Liver (tissue), 9 donors: ENCODE data around the gene TMPRSS11A. TPM values are rescaled to one million over a fixed set of nuclear protein-coding genes. Genes with fewer than 3 reads are reported as not detected.

Experiments used
- DNase-seq: peaks from one replicate; pipeline ENCODE4 v3.0.0-alpha.2; 2017; ENCODE audit warnings: low spot score
- H3K27ac ChIP-seq, 2 donors: one replicate each; pipeline ENCODE4 v1.7.0; 2013; ENCODE audit warnings: inconsistent platforms in 2 of 2, low read length in 2 of 2, control low read depth in 1 of 2, low read depth in 1 of 2, mild to moderate bottlenecking in 1 of 2
- H3K27me3 ChIP-seq, 4 donors: one replicate each; pipeline versions ENCODE4 v1.6.1 to v1.7.0; 2013; ENCODE audit warnings: low read length in 3 of 4, inconsistent platforms in 1 of 4, mild to moderate bottlenecking in 1 of 4, moderate library complexity in 1 of 4; ENCODE audit not compliant: control insufficient read depth in 4 of 4, insufficient read depth in 4 of 4
- H3K36me3 ChIP-seq, 4 donors: one replicate each; pipeline versions ENCODE4 v1.6.1 to v1.7.0; 2013; ENCODE audit warnings: low read length in 3 of 4, mild to moderate bottlenecking in 3 of 4, low read depth in 1 of 4, moderate library complexity in 1 of 4; ENCODE audit not compliant: control insufficient read depth in 4 of 4, insufficient read depth in 3 of 4
- H3K4me1 ChIP-seq, 4 donors: one replicate each; pipeline versions ENCODE4 v1.6.1 to v1.7.0; 2013; ENCODE audit warnings: low read length in 3 of 4, mild to moderate bottlenecking in 3 of 4, moderate library complexity in 1 of 4; ENCODE audit not compliant: control insufficient read depth in 4 of 4, insufficient read depth in 4 of 4
- H3K4me3 ChIP-seq, 3 donors: one replicate each; pipeline versions ENCODE4 v1.6.1 to v1.7.0; 2013; ENCODE audit warnings: low read length in 3 of 3, control low read depth in 1 of 3, low read depth in 1 of 3, mild to moderate bottlenecking in 1 of 3
- H3K9ac ChIP-seq, 2 donors: one replicate each; pipeline ENCODE4 v1.7.0; 2013; ENCODE audit warnings: low read length in 2 of 2, mild to moderate bottlenecking in 2 of 2, moderate library complexity in 2 of 2, control low read depth in 1 of 2, low read depth in 1 of 2
- H3K9me3 ChIP-seq, 4 donors: one replicate each; pipeline versions ENCODE4 v1.6.1 to v1.7.0; 2013; ENCODE audit warnings: low read length in 3 of 4; ENCODE audit not compliant: control insufficient read depth in 4 of 4
- EGR1 ChIP-seq, 2 donors: IDR thresholded peaks; 2 replicates each; pipeline ENCODE4 v1.6.1; 2016 to 2018; ENCODE audit warnings: antibody characterized with exemption in 2 of 2, low read depth in 2 of 2
- FOXA1 ChIP-seq: IDR thresholded peaks from 2 replicates; pipeline ENCODE4 v1.6.1; 2016; ENCODE audit warnings: antibody characterized with exemption
- FOXA2 ChIP-seq: IDR thresholded peaks from 2 replicates; pipeline ENCODE4 v1.6.1; 2016; ENCODE audit warnings: antibody characterized with exemption
- GABPA ChIP-seq, 2 donors: IDR thresholded peaks in 1 of 2; conservative IDR thresholded peaks in 1 of 2; 2 replicates each; pipeline ENCODE4 v1.6.1; 2016; ENCODE audit warnings: antibody characterized with exemption in 2 of 2, mild to moderate bottlenecking in 1 of 2, moderate library complexity in 1 of 2
- HNF4A ChIP-seq, 2 donors: conservative IDR thresholded peaks; 2 replicates each; pipeline ENCODE4 v1.6.1; 2016; ENCODE audit warnings: antibody characterized with exemption in 2 of 2, mild to moderate bottlenecking in 2 of 2
- NR2F2 ChIP-seq: IDR thresholded peaks from 2 replicates; pipeline ENCODE4 v1.6.1; 2016; ENCODE audit warnings: antibody characterized with exemption
- RXRA ChIP-seq, 2 donors: IDR thresholded peaks; 2 replicates each; pipeline ENCODE4 v1.6.1; 2017 to 2018; ENCODE audit warnings: antibody characterized with exemption in 2 of 2, mild to moderate bottlenecking in 1 of 2
- SP1 ChIP-seq: IDR thresholded peaks from 2 replicates; pipeline ENCODE4 v1.6.1; 2018; ENCODE audit warnings: antibody characterized with exemption, mild to moderate bottlenecking
- YY1 ChIP-seq: IDR thresholded peaks from 2 replicates; pipeline ENCODE4 v1.6.1; 2016; ENCODE audit warnings: antibody characterized with exemption, mild to moderate bottlenecking
- WGBS: extraction: QIAGEN DNeasy Blood & Tissue Kit; methylation state at CpG from one replicate; pipeline ENCODE4 v1.1.7; 2013; 5-methylcytosine and 5-hydroxymethylcytosine counted together
- polyA plus RNA-seq, 2 donors: library from polyadenylated mRNA; stranded (reverse) in 1 of 2; unstranded in 1 of 2; fragments of 200-250 nt in 1 of 2; fragments of >200 nt in 1 of 2; fragmentation: Nextera tagmentation in 1 of 2; extraction: Ambion mirVana in 1 of 2; gene quantifications; one replicate each; pipeline versions ENCODE4 v1.2.1 to v1.2.3, GENCODE V29; 2013 to 2015
- total RNA-seq, 2 donors: library from RNA; depleted of rRNA; stranded (reverse); fragments of >200 nt; gene quantifications; one replicate each; pipeline ENCODE4 v1.2.3, GENCODE V29; 2014
- TF ChIP-seq, protein P1 (sequence below): IDR thresholded peaks from 2 replicates; pipeline ENCODE4 v1.6.1; 2016; ENCODE audit warnings: antibody characterized with exemption, mild to moderate bottlenecking
- TF ChIP-seq, protein P2 (sequence below): IDR thresholded peaks from 2 replicates; pipeline ENCODE4 v1.6.1; 2016; ENCODE audit warnings: antibody characterized with exemption
- donor health status: healthy.
- donor health status: healthy.
- donor health status: healthy.
- donor health status: healthy.
- donor health status: healthy.

TMPRSS11A gene
- total and polyA plus RNA-seq, 4 donors, result 0.01 TPM; not detected in 3

DNA sequence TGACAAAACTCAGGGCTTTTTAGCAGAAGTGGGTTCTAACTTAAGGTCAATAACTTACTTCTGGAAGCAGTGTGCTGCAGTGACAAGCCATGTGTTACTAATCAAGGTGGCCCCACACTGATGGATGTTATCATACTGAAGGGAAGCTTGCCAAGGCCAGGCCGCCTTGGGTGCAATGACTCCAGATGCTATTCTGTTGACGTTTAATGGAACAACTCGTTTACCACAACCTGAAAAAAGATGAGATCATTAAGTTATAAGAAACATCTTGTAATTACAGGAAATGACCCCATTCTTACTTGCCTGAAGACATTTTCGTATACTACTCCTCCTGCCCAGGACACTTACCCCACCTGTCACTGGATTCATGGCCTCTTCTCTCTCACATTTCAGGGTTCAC, 40.6 kb downstream of the TMPRSS11A start:
- Histone ChIP-seq H3K9me3 (peaks cover 0 to 2% (median 1%) of the 10 kb centered on the region in 4 donors), H3K9ac (no peak overlapping the region), H3K27me3 (no peaks in the 10 kb centered on the region)

DNA sequence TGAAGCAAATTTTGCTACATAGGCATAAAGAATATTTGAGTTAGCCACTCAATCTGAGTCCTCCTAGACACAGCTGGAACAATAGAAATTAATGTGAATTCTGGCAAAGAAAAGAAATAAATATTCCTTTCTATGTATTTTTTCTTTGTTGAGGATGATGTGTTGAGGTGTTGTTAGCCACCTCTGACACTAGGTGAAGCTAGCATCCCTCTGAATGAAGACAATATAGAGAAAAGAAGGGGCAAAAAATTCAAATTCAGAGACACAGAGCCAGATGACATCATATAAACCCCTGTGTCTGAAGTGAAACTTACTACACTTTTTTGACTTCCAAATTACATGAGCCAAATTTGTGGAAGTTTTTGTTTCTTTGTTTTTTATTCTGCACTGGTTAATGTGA, 44.9 kb downstream of the TMPRSS11A start:
- no peak overlapping the region for H3K4me3 ChIP-seq
- H3K9ac ChIP-seq, result no peak overlapping the region
- no peak for DNase-seq
- no peaks in the 10 kb centered on the region for H3K4me1 ChIP-seq
- no peaks in the 10 kb centered on the region for H3K9me3 ChIP-seq
- TF ChIP-seq GABPA (IDR thresholded peaks at IDR 0.05 in 1 of 2, conservative IDR thresholded peaks at IDR 0.05 in 1 of 2) (no peak), NR2F2 (no peak), SP1 (no peak), FOXA1 (no peak), YY1 (no peak), RXRA (IDR thresholded peaks at IDR 0.05) (no peak)
- TF ChIP-seq, protein P1, sequence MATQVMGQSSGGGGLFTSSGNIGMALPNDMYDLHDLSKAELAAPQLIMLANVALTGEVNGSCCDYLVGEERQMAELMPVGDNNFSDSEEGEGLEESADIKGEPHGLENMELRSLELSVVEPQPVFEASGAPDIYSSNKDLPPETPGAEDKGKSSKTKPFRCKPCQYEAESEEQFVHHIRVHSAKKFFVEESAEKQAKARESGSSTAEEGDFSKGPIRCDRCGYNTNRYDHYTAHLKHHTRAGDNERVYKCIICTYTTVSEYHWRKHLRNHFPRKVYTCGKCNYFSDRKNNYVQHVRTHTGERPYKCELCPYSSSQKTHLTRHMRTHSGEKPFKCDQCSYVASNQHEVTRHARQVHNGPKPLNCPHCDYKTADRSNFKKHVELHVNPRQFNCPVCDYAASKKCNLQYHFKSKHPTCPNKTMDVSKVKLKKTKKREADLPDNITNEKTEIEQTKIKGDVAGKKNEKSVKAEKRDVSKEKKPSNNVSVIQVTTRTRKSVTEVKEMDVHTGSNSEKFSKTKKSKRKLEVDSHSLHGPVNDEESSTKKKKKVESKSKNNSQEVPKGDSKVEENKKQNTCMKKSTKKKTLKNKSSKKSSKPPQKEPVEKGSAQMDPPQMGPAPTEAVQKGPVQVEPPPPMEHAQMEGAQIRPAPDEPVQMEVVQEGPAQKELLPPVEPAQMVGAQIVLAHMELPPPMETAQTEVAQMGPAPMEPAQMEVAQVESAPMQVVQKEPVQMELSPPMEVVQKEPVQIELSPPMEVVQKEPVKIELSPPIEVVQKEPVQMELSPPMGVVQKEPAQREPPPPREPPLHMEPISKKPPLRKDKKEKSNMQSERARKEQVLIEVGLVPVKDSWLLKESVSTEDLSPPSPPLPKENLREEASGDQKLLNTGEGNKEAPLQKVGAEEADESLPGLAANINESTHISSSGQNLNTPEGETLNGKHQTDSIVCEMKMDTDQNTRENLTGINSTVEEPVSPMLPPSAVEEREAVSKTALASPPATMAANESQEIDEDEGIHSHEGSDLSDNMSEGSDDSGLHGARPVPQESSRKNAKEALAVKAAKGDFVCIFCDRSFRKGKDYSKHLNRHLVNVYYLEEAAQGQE, result no peak
- no peaks in the 10 kb centered on the region for H3K27me3 ChIP-seq
- no peaks in the 10 kb centered on the region for H3K36me3 ChIP-seq
- no peak overlapping the region for H3K27ac ChIP-seq

More for the DNA sequence above, 40.6 kb downstream of the TMPRSS11A start:
- no peak for DNase-seq
- 76% methylated on average over 4 of the region's 4 CpGs for WGBS
- Histone ChIP-seq H3K36me3 (no peaks in the 10 kb centered on the region), H3K27ac (no peak overlapping the region), H3K4me3 (no peak overlapping the region), H3K4me1 (no peaks in the 10 kb centered on the region)
- TF ChIP-seq, protein P2, sequence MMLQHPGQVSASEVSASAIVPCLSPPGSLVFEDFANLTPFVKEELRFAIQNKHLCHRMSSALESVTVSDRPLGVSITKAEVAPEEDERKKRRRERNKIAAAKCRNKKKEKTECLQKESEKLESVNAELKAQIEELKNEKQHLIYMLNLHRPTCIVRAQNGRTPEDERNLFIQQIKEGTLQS, result no peak
- TF ChIP-seq FOXA2 (no peak), SP1 (no peak), YY1 (no peak), HNF4A (conservative IDR thresholded peaks at IDR 0.05) (no peak), EGR1 (IDR thresholded peaks at IDR 0.05; ENCODE audit: low read depth in 2 of 2) (no peak)
- TF ChIP-seq, protein P1, result no peak
